ENCODE measurements around the gene GIGYF2.

The GIGYF2 gene

GRCh38 chr2:232854082-232854481 is 157.0 kb downstream of the GIGYF2 start:
- no peak for DNase-seq (ENCODE audit: low spot score)
- TF ChIP-seq CTCF (conservative IDR thresholded peaks at IDR 0.05; ENCODE audit: low read depth) = no peak
- ChIA-PET POLR2A (ENCODE audit: low non-redundant PET) (interaction anchor here (0.6 kb wide), 1 partner anchor 73 kb away, joined by 4 read pairs; no protein-coding TSS in a partner anchor), CTCF (interaction anchor here (0.6 to 1.0 kb wide), 4 partner anchors 200 to 388 kb away, joined by 3 to 5 read pairs (median 4); no protein-coding TSS in a partner anchor)
- peak overlapping the region; percentile 67 for H3K27ac ChIP-seq

GRCh38 chr2:232857158-232857563 is 160.0 kb downstream of the GIGYF2 start:
- no peak for TF ChIP-seq CTCF (conservative IDR thresholded peaks at IDR 0.05; ENCODE audit: low read depth)
- DNase-seq (ENCODE audit: low spot score) = no peak
- POLR2A ChIA-PET (ENCODE audit: low non-redundant PET) = no interaction called here
- H3K27ac ChIP-seq = no peak overlapping the region
- CTCF ChIA-PET = no interaction called here

- no peak overlapping the region for H3K27ac ChIP-seq
- no peak for TF ChIP-seq CTCF (conservative IDR thresholded peaks at IDR 0.05; ENCODE audit: low read depth)
- no peak for DNase-seq (ENCODE audit: low spot score)
- CTCF ChIA-PET = interaction anchor here (0.7 kb wide), 1 partner anchor 20 kb away, joined by 3 read pairs; no protein-coding TSS in a partner anchor
- POLR2A ChIA-PET (ENCODE audit: low non-redundant PET) = no interaction called here
These were observed 162.3 kb downstream of the GIGYF2 start for GRCh38 chr2:232859385-232859916.

GRCh38 chr2:232860593-232861241 is 163.6 kb downstream of the GIGYF2 start:
- H3K27ac ChIP-seq = no peak overlapping the region
- peak; percentile 27 for DNase-seq (ENCODE audit: low spot score)
- POLR2A ChIA-PET (ENCODE audit: low non-redundant PET) = no interaction called here
- TF ChIP-seq CTCF (conservative IDR thresholded peaks at IDR 0.05; ENCODE audit: low read depth) = no peak
- CTCF ChIA-PET = interaction anchor here (0.6 kb wide), 1 partner anchor 391 kb away, joined by 3 read pairs; the partner anchor contains the start of gene ATG16L1

- TF ChIP-seq CTCF (conservative IDR thresholded peaks at IDR 0.05; ENCODE audit: low read depth) = no peak
- DNase-seq (ENCODE audit: low spot score) = no peak
- no peak overlapping the region for H3K27ac ChIP-seq
- ChIA-PET POLR2A (ENCODE audit: low non-redundant PET) (no interaction called here), CTCF (no interaction called here)
These were observed 164.2 kb downstream of the GIGYF2 start for GRCh38 chr2:232861353-232861752.

- ChIA-PET CTCF (no interaction called here), POLR2A (ENCODE audit: low non-redundant PET) (no interaction called here)
- TF ChIP-seq CTCF (conservative IDR thresholded peaks at IDR 0.05; ENCODE audit: low read depth) = no peak
- H3K27ac ChIP-seq = no peak overlapping the region
- no peak for DNase-seq (ENCODE audit: low spot score)
These were observed 166.9 kb downstream of the GIGYF2 start for GRCh38 chr2:232863996-232864395.

Measured in RWPE1 (cell line).